ENCODE data around the gene DGLUCY.

GRCh38 chr14:91269076-91269991, 155.5 kb downstream of the DGLUCY start:
- TF ChIP-seq CTCF (IDR thresholded peaks at IDR 0.05; ENCODE audit: insufficient read depth, low read depth, low read length) (no peak), EZH2 (IDR thresholded peaks at IDR 0.05; ENCODE audit: insufficient read depth, low read length) (no peak)
